Measurements from ENCODE around the gene ITGA1.
A peak's percentile ranks its signal among the peaks of the same experiment; 100 is the strongest.

The ITGA1 gene

DNA sequence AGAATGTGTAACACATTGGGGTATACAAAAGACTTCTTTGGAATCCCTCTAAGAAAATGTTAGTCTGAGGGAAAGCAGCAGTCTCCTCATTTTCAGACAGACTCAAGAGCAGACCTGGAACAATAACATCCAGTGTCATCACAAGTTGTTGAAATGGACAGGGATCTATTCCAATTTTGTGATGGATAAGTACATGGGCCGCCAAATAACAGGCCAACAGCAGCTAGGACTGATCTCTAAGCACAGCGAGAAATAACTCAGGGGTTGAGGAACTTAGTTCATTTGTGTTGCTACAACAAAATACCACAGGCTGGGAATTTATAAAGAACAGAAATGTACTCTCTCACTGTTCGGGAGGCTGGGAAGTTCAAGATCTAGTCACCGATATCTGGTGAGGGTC lies 193.8 kb downstream of the ITGA1 start:
- no peak for DNase-seq

- no peak for DNase-seq
Observed at GRCh38 chr5:52983731-52984636, 196.3 kb downstream of the ITGA1 start.

DNA sequence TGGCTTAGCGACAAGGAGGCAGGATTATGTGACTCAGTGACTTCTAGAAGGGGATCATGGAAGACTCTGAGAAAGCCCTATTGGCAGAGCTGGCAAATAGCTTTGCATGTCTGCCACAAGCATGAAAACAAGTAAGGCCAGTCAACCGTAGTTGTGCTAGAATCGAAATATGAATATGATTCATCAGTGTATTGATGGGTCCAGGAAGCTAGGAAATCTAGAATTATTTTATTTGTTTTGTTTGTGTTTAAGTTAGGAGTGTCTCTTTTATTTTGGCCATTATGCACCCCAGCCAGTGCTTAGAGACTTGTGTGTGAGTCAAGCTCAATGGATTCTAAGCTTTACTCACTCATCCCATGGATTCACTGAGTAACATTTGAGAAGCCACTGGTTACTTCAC lies 197.6 kb downstream of the ITGA1 start:
- DNase-seq, result no peak

DNA sequence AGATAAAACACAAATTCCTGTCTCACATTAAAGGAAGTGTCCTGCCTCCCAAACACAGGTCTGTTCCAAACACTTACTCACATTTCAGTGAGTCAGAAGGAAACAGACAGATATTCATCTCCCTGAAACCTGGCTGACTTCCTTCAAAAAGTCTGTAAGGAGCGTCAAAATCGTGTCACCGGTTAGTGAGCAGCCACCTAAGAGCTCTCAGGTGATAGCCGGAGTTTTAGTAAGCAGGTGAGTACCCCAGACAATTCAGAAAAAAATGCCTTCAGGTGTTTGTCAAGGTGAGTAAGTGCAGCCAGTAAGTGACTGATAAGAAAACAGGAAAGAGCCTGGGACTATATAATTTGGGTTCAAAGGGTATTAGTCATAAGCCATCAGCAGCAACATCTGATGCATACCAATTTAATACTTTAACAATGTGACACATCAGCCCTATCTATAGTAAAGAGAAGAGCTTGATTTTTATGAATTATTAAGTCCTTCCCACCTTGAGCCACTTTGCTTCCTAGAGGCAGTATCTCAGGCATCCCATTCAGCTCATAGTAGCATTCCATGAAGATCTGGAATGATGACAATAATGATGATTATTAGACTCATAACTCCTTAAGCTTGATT lies 200.1 kb downstream of the ITGA1 start:
- no peak for DNase-seq

DNA sequence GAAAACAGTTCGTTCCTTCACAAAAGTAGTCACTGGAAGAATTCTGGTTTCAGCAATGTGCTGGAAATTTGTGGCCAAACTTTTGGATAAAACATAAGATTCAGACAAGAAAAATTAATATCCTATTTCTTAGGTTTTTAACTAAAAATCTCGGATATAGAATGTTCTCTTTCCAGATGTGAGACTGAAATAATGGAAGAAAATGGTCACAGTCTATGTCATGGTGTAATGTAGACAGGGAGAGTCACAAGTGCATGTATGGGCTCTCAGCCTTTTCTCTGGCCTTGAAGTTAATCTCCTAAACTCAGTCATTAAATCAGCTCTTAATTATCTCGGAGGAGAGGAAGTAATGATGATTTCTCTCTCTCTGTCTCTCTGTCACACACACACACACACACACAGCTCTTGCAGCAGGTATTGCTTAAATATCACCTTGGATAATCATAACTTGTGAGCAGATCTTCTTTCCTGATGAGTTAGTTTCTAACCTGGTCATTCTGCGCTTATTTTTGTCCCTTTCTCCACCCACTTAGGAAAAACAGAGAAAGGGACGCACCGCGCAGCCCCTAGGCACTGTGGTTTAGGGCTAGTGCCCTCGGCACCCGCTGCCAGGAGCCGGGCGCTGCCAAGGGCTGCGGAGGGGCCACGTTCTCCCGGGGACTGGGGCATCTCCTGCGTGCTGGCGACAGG lies 200.8 kb downstream of the ITGA1 start:
- DNase-seq, result peak; percentile 15

DNA sequence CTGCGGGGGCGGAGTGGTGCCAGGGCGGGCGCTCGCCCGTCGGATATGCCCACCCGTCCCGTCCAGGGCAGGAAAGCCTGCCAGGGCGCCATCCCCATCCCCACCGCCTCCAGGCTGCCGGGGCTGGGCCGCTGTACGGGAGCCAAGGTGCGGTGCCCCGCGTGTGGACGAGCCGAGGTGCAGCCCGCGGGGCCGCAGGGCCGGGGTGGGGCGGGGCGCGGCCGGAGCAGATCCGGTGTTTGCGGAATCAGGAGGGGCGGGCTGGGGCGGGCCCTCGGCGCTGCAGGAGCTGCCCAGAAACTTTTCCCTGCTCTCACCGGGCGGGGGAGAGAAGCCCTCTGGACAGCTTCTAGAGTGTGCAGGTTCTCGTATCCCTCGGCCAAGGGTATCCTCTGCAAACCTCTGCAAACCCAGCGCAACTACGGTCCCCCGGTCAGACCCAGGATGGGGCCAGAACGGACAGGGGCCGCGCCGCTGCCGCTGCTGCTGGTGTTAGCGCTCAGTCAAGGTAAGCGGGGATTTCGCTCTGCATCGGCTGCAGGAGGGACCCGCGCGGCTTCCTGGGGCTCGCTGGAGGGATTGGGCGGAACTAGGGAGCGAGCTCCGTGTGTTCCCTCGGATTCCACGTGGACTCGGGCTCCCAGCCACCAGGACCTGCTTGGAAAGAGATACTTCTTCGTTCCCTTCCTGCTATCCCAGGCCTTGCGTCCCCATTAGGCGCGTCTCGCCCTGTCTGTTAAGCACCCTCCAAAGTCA lies 201.5 kb downstream of the ITGA1 start, which contains the start of gene ITGA2:
TSS of gene ITGA2 (plus strand) at position 328 of the 756 bp plus-strand sequence. CDS start at position 445, 117 bp downstream.
- peak; percentile 44 for DNase-seq

DNA sequence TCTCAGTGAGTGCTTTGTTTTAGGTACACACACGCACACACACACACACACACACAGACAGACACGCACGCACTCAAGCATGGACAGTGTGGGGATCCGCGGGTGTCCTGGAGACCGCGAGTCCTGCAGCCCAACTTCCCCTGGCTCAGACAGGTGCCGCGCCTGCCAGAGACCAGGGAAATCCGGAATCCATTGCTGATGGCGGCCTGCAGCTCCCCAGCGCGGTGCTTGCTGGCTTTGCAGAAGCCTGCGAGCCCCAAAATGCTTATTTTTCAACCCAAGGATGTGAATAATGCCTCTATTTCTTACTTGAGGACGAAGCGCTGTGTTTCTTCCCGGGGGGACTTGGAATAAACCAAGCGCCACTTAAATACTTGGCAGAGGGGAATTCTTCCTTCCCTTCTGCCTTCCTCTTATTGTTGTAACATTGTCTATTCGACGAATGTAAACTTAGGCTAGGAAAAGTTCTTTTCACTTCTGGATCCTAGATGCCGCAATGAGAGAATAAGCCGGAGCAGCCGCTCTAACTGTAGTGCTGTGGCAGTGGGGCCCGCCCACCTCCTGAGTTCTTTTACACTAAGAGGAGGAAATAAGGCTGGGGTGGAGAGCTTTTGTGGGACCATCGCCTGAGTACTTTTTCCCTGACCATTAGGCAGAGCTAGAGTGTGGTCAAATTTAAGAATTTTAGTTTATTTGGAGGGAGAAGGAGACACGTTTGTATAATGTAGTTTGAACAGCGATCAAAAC lies 202.2 kb downstream of the ITGA1 start:
- DNase-seq, result peak; percentile 36

- no peak for DNase-seq
Observed at GRCh38 chr5:52990528-52990925, 202.8 kb downstream of the ITGA1 start.

- no peak for DNase-seq
Observed at GRCh38 chr5:52993367-52993766, 205.7 kb downstream of the ITGA1 start.

DNA sequence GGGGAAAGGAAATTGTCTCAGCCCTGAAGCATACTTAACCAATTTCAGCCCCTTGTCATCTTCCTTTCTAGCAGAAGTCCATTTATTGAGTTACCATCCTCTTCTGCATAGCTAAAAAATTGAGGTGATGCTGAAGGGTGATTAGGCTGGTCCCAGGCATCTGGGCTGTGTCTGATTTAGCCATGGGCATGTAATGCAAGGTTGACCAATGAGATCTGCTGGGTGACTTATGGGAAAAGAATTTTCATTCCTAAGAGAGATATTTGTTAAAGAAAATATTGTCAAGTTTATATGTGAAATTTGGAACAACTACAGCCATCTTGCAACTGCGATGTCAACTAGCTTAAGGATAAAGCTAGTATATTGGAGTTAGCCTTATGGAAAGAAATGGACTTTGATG lies 206.6 kb downstream of the ITGA1 start:
- DNase-seq, result no peak

GRCh38 chr5:52995095-52995494 lies 207.4 kb downstream of the ITGA1 start:
- DNase-seq, result no peak

- DNase-seq, result no peak
Observed at GRCh38 chr5:52995914-52996313, 208.2 kb downstream of the ITGA1 start.

GRCh38 chr5:52996979-52997378 lies 209.3 kb downstream of the ITGA1 start:
- no peak for DNase-seq

- DNase-seq, result no peak
Observed at GRCh38 chr5:52997424-52997823, 209.7 kb downstream of the ITGA1 start.

DNA sequence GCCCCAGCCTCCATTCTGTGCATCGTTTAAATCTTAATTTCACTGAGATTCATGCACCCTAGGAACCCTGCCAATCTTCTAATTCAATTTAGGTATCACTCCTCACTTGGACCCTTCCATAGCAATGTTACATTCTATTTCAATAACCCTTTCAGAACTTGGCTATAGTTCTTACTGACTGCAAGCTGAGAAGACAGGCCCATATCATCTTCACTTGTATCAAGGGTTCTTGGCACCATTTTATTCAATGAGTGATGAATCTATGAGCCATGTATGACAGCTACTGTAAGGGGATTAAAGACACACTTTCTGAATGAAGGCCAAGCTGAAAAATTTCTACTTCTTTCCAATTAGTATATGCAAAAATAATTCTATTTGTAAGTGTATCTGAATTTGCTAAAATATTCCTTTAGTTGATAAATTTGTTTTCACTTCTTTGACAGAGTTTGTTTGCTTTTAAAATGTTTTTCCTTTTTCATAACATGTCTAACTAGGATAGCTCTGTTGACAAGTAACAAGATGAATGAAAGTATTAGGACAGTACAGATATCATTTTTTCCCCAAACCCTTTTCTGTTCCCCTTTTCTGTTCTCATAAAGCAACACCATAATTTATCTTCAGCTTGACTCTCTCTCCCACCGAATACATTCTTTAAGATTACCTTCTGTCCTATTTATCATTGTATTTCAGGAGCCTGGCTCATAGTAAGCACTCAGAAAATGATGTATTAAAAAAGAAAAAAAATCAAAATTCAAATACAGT lies 211.0 kb downstream of the ITGA1 start:
- no peak for DNase-seq

- DNase-seq, result no peak
Observed at GRCh38 chr5:52999344-52999949, 211.7 kb downstream of the ITGA1 start.

DNA sequence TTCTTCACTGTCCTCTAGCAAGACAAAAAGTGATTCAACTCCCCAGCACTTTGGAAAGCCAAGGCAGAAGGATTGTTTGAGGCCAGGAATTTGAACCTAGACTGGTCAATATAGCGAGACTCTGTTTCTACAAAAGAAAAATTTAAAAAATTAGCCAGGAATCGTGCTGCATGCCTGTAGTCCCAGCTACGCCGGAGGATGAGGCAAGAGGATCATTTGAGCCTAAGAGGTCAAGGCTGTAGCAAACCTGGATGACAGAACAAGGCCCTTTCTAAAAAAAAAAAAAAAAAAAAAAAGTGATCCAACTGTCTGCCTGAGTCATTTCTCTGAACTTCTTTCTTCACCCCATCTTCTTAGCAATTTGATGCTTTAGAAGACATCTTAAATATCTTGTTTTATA lies 213.8 kb downstream of the ITGA1 start:
- DNase-seq, result no peak

DNA sequence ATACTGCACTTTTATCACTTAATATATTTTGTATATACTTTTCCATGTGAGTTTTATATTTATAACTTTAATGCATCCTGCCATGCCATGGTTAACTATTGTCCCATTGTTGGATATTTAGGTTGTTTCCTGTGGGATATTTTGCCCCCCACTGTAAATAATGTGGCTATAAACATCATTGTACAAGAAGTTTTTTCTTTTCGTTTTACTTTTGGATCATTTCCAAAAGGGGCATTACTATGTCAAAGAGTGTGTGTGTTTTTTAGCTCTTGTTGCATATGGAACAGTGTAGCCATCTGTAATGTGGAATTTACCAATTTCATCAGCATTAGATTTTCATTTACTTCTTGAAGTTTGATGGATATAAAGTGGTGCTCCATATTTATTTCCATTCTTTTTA lies 214.8 kb downstream of the ITGA1 start:
- no peak for DNase-seq

DNA sequence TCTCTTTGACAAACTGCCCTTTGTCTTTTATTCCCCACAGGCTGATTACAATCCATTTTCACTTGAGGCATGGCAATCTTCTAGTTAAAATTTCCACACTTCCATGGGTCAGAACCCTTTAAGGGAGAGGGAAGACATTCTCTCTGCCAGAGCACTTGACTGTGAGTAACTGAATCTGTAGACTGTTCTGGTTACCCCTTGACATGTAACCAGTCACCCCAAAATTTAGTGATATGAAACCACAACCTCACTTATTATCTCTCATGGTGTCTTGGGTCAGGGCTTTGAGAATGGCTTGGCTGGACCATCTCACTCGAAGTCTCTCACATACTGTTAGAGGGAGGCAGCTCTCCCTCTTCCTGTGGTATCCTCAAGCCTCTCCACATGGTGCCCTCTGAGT lies 215.4 kb downstream of the ITGA1 start:
- no peak for DNase-seq

GRCh38 chr5:53006911-53007890 lies 219.5 kb downstream of the ITGA1 start:
- DNase-seq, result no peak

Measured in hematopoietic multipotent progenitor cell treated with erythropoietin and hydrocortisone succinate and interleukin-3 and kit ligand, for 6 days (in vitro differentiated cells).